Transverse colon (tissue), 4 donors: ENCODE results near the gene AGMO. TPM values are rescaled to one million over a fixed set of nuclear protein-coding genes. Genes with fewer than 3 reads are reported as not detected.

Experiments
- DNase-seq: peaks from one replicate; pipeline ENCODE4 v3.0.0-alpha.2; 2019
- H3K27ac ChIP-seq, 4 donors: fragments of 200-600 bp; sonication (generic); 2 replicates each; pipeline ENCODE4 v1.5.1; 2016 to 2018; ENCODE audit warnings: inconsistent platforms in 4 of 4
- H3K27me3 ChIP-seq: fragments of 200-600 bp; sonication (generic); 2 replicates; pipeline ENCODE4 v1.5.1; 2017; ENCODE audit warnings: inconsistent platforms
- H3K36me3 ChIP-seq, 4 donors: fragments of 200-600 bp; sonication (generic); 2 replicates each; pipeline ENCODE4 v1.5.1; 2017 to 2019; ENCODE audit warnings: inconsistent platforms in 4 of 4
- H3K4me1 ChIP-seq, 4 donors: fragments of 200-600 bp; sonication (generic); 2 replicates each; pipeline ENCODE4 v1.5.1; 2017 to 2020; ENCODE audit warnings: inconsistent platforms in 4 of 4
- H3K4me3 ChIP-seq, 4 donors: fragments of 200-600 bp; sonication (generic); 1 replicate in 1 of 4; 2 replicates in 3 of 4; pipeline versions ENCODE4 v1.5.1 to v1.6.1; 2017 to 2019; ENCODE audit warnings: inconsistent platforms in 4 of 4
- H3K9me3 ChIP-seq, 2 donors: fragments of 200-600 bp; sonication (generic); 2 replicates each; pipeline ENCODE4 v1.5.1; 2017 to 2019; ENCODE audit warnings: inconsistent platforms in 2 of 2
- CTCF ChIP-seq, 5 experiments: fragments of 200-600 bp in 3 of 5; fragments of 450-650 bp in 2 of 5; sonication (generic) in 3 of 5; IDR thresholded peaks; 1 replicate in 2 of 5; 2 replicates in 3 of 5; pipeline ENCODE4 v1.5.1; 2016 to 2017; ENCODE audit warnings: antibody characterized with exemption in 5 of 5, inconsistent platforms in 3 of 5, mild to moderate bottlenecking in 2 of 5, moderate library complexity in 1 of 5
- EP300 ChIP-seq: sonication (generic); formaldehyde crosslinking; IDR thresholded peaks from one replicate; pipeline ENCODE4 v1.6.1; 2017; ENCODE audit warnings: antibody characterized with exemption, low read depth
- POLR2A ChIP-seq: fragments of 450-650 bp; IDR thresholded peaks from one replicate; pipeline ENCODE4 v1.6.1; 2016; ENCODE audit warnings: antibody characterized with exemption, mild to moderate bottlenecking, moderate library complexity
- POLR2AphosphoS5 ChIP-seq, 3 donors: sonication (generic); formaldehyde crosslinking; IDR thresholded peaks; one replicate each; pipeline ENCODE4 v1.6.1; 2016; ENCODE audit warnings: antibody characterized with exemption in 3 of 3
- WGBS, 2 donors: methylation state at CpG; one replicate each; pipeline ENCODE4 v1.1.5; 2018; ENCODE audit warnings: low coverage in 1 of 2; 5-methylcytosine and 5-hydroxymethylcytosine counted together
- in situ Hi-C, 4 donors: fragments of 200-750 bp; cut with MboI; loops; one replicate each; pipeline versions ENCODE4 v1.15.0 to v1.15.1; 2017; ENCODE audit warnings: low sequenced_read_pairs in 3 of 4, low pct_ligation_motif_present in 1 of 4, low pct_unique_long_range_greater_than_20kb in 1 of 4
- intact Hi-C: fragments of 100-400 bp; cut with DNase I; formaldehyde crosslinking; loops from one replicate; pipeline ENCODE4 v1.15.1; 2023; ENCODE audit warnings: low total_unique reads
- total RNA-seq, 4 donors: library from RNA; depleted of rRNA; stranded (reverse); fragments of >200 nt; gene quantifications; one replicate each; pipeline ENCODE4 v1.1.0, GENCODE V29; 2016

The AGMO gene
- total RNA-seq, 4 donors from 2014 or later, result 1.5 to 5.7 (median 2.7) TPM; not detected in 1

- TF ChIP-seq POLR2A, result no peak
- no peak for TF ChIP-seq CTCF (IDR thresholded peaks at IDR 0.05)
- no peak for TF ChIP-seq POLR2AphosphoS5 (IDR thresholded peaks at IDR 0.05)
- no peak for TF ChIP-seq EP300
- Histone ChIP-seq H3K27me3 (no peaks in the 10 kb centered on the region), H3K36me3 (no peaks in the 10 kb centered on the region), H3K27ac (no peak overlapping the region), H3K4me3 (no peak overlapping the region), H3K4me1 (no peaks in the 10 kb centered on the region), H3K9me3 (no peaks in the 10 kb centered on the region)
- 83 to 89% methylated on average over 1 of the region's 1 CpG for WGBS, 2 donors
- in situ Hi-C loops (no loop called here), intact Hi-C loops (no loop called here)
- no peak for DNase-seq
Measured at GRCh38 chr7:15178065-15178464, 383.8 kb downstream of the AGMO start.

GRCh38 chr7:15176089-15176488 is 385.7 kb downstream of the AGMO start:
- intact Hi-C loops (no loop called here), in situ Hi-C loops (no loop called here)
- no peak overlapping the region for H3K4me3 ChIP-seq
- no peak for DNase-seq
- H3K9me3 ChIP-seq, result no peaks in the 10 kb centered on the region
- no peak overlapping the region for H3K27ac ChIP-seq
- WGBS, 2 donors, result 48 to 58% methylated on average over 4 of the region's 4 CpGs
- H3K27me3 ChIP-seq, result no peaks in the 10 kb centered on the region
- no peaks in the 10 kb centered on the region for H3K4me1 ChIP-seq
- no peak for TF ChIP-seq CTCF (IDR thresholded peaks at IDR 0.05)
- H3K36me3 ChIP-seq, result no peaks in the 10 kb centered on the region

DNA sequence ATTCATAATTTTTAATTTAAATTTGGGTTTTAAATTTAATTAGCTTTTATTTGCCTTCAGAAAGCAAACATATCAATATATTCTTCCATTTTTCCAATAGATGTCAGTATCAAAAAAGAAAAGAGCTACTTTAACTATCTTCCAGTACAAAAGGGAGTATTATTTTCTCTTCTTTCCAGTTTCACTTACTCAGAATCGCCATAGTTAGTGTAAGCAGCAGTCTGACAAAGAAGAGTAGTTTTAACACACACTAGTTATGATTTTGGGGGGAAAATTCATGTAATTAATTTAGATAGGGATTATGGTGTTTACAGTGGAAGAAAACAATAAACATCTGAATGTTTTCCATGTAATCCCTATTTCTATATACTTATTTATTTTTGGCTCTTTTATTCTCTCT is 386.7 kb downstream of the AGMO start:
- Histone ChIP-seq H3K27me3 (no peaks in the 10 kb centered on the region), H3K36me3 (no peaks in the 10 kb centered on the region), H3K4me3 (no peak overlapping the region), H3K4me1 (no peaks in the 10 kb centered on the region), H3K9me3 (no peaks in the 10 kb centered on the region), H3K27ac (no peak overlapping the region)
- intact Hi-C loops (no loop called here), in situ Hi-C loops (no loop called here)
- WGBS, 2 donors, result 31 to 54% methylated on average over 1 of the region's 1 CpG
- DNase-seq, result no peak
- TF ChIP-seq EP300 (no peak), CTCF (IDR thresholded peaks at IDR 0.05) (no peak), POLR2A (no peak), POLR2AphosphoS5 (IDR thresholded peaks at IDR 0.05) (no peak)

- Histone ChIP-seq H3K4me1 (no peaks in the 10 kb centered on the region), H3K36me3 (no peaks in the 10 kb centered on the region)
- in situ Hi-C loops, result no loop called here
Measured at GRCh38 chr7:15174485-15174884, 387.3 kb downstream of the AGMO start.

More at GRCh38 chr7:15174485-15174884, 387.3 kb downstream of the AGMO start:
- no peak for DNase-seq
- TF ChIP-seq CTCF (IDR thresholded peaks at IDR 0.05), result no peak
- H3K27ac ChIP-seq, result no peak overlapping the region
- H3K27me3 ChIP-seq, result no peaks in the 10 kb centered on the region
- no peak overlapping the region for H3K4me3 ChIP-seq
- H3K9me3 ChIP-seq, result no peaks in the 10 kb centered on the region
- intact Hi-C loops, result no loop called here
- WGBS, 2 donors, result 38% methylated on average over 1 of the region's 1 CpG
